GM19395 (cell line): ENCODE data around the gene C11orf16.
"Not testable (repeated sequence)": the region's sequence is repeated elsewhere in the genome, so short reads cannot be mapped to it uniquely, and the experiment has no call there.

Source experiments
- ATAC-seq: cut with Tn5 transposase; IDR thresholded peaks from one replicate; pipeline ENCODE4 v1.9.1; 2021; ENCODE audit warnings: mild to moderate bottlenecking, moderate library complexity; ENCODE audit not compliant: unreplicated experiment

C11orf16 gene

GRCh38 chr11:8905528-8906165 is 27.1 kb downstream of the C11orf16 start:
- no peak for ATAC-seq

GRCh38 chr11:8899119-8899753 is 33.5 kb downstream of the C11orf16 start:
- no peak for ATAC-seq

GRCh38 chr11:8891185-8891584 is 41.6 kb downstream of the C11orf16 start:
- not testable (repeated sequence) for ATAC-seq

GRCh38 chr11:8886322-8886721 is 46.4 kb downstream of the C11orf16 start:
- ATAC-seq: no peak

- ATAC-seq: not testable (repeated sequence)
Observed at GRCh38 chr11:8881585-8881984, 51.2 kb downstream of the C11orf16 start.

- no peak for ATAC-seq
Observed at GRCh38 chr11:8878771-8879170, 54.0 kb downstream of the C11orf16 start.

GRCh38 chr11:8873741-8874405 is 58.9 kb downstream of the C11orf16 start:
- no peak for ATAC-seq

- ATAC-seq: no peak
Observed at GRCh38 chr11:8871962-8872361, 60.8 kb downstream of the C11orf16 start.

GRCh38 chr11:8871171-8871775 is 61.5 kb downstream of the C11orf16 start:
- no peak for ATAC-seq

- ATAC-seq: no peak
Observed at GRCh38 chr11:8870411-8871170, 62.2 kb downstream of the C11orf16 start.
